ENCODE results near the gene PLXNA2.

- TF ChIP-seq CTCF (IDR thresholded peaks at IDR 0.05) (no peak), EZH2 (IDR thresholded peaks at IDR 0.05; ENCODE audit: borderline replicate concordance, insufficient read depth, low read depth, low read length, poor library complexity, severe bottlenecking) (no peak)
Measured at GRCh38 chr1:208212893-208213292, 31.3 kb downstream of the PLXNA2 start.
